GM12872 (cell line): ENCODE measurements around the gene SNUPN.
A peak's percentile ranks its signal among the peaks of the same experiment; 100 is the strongest.

Experiments used
- CTCF ChIP-seq: IDR thresholded peaks from 3 replicates; pipeline ENCODE4 v1.5.1; 2011; ENCODE audit warnings: low read depth, mild to moderate bottlenecking, low read length, moderate library complexity; ENCODE audit not compliant: insufficient read depth

The SNUPN gene

GRCh38 chr15:75616766-75617165 lies 8.8 kb downstream of the SNUPN start:
- TF ChIP-seq CTCF: no peak

GRCh38 chr15:75606711-75607699 lies 18.5 kb downstream of the SNUPN start:
- TF ChIP-seq CTCF: no peak

DNA sequence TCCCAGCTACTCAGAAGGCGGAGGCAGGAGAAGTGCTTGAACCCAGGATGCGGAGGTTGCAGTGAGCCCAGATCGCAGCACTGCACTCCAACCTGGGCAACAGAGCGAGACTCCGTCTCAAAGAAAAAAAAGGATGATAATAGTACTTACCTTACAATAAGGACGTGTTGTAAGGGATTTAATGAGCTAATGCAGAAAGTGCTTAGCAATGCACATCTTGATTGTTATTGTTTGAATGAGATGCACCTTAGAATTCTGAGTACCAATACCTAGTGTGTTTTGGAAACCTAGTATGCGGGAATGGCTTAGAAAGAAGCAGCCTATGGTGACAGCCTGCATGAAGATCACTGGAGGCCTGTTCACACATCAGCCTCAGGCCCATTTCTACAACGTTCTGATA lies 19.5 kb downstream of the SNUPN start:
- no peak for TF ChIP-seq CTCF

DNA sequence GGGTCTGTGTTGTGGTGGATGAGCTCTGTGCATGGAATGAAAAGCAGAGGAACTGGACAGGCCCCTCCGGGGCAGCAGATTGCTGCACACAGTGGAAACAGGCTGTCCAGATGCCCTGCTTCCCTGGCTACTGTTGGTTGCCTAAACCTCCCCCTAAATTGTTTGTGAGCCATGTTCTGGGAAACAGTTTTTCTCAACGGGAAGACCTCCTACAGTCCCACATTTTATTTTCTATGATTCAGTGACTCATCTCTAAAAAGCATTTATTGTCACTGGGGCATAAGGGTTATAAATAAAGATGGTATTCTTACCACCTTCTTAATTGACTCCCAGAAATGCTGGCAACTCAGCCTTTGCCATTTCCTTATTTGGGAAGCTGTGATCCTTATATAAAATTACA lies 26.1 kb downstream of the SNUPN start:
- TF ChIP-seq CTCF: no peak

DNA sequence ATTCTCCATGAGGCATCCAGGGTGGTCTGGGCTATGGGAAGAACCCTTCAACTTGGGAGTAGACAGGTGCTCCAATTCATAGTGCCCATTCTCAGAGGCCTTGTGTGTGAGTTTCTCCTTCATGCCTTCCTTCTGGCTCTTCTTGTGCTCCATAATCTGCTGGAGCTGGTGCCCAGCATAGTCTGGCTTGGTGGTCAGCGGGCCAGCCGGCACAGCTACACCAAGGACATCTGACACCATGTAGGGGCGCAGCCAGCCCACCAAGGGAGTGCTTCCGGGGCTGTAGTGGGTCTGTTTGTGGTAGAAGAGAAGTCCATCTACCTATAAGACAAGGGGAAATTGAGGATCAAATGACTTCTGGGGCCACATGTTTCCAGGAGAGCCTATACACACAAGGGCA lies 27.2 kb downstream of the SNUPN start:
- no peak for TF ChIP-seq CTCF

GRCh38 chr15:75597667-75598341 lies 27.7 kb downstream of the SNUPN start:
- peak; percentile 50 for TF ChIP-seq CTCF

- no peak for TF ChIP-seq CTCF
Observed at GRCh38 chr15:75596703-75597345, 28.7 kb downstream of the SNUPN start.
